GM12891 (cell line): ENCODE results near the gene CRYBA2.

Experiments
- POLR2A ChIP-seq: IDR thresholded peaks from 2 replicates; pipeline ENCODE4 v1.6.1; 2011; ENCODE audit warnings: low read depth, low read length, control low read depth
- POLR2AphosphoS5 ChIP-seq: IDR thresholded peaks from 2 replicates; pipeline ENCODE4 v1.6.1; 2011; ENCODE audit warnings: low read depth, low read length, control low read depth
- SPI1 ChIP-seq: IDR thresholded peaks from 2 replicates; pipeline ENCODE4 v1.6.1; 2011; ENCODE audit warnings: low read depth, low read length, control low read depth
- TAF1 ChIP-seq: IDR thresholded peaks from 2 replicates; pipeline ENCODE4 v1.6.1; 2011; ENCODE audit warnings: low read depth, low read length, control low read depth

DNA sequence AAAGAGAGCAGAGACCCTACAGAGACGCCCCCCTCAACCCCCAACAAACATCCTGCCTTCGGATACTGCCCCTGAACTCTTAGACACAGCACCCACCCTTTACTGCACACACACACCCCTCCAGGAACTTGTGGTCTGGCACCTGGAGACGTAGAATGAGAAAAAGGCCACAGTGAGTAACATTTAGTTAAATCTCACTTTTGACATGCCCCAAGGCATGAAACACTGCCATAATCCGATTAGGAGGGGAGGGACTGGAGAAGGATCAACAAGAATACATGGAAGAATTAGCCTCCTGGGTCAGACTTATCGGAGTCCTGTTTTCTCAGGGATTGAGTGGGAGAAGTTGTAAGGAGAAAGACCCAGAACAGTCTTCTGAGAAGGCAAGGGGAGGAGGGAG is 29.6 kb downstream of the CRYBA2 start:
- TF ChIP-seq POLR2AphosphoS5 = no peak
- TF ChIP-seq SPI1 = no peak
- no peak for TF ChIP-seq POLR2A
- TF ChIP-seq TAF1 = no peak
